Measurements from ENCODE around the gene GNG12. TPM values are rescaled to one million over a fixed set of nuclear protein-coding genes. Genes with fewer than 3 reads are reported as not detected.

GNG12 gene
- total and polyA plus RNA-seq, 10 donors, result 15.2 to 102 (median 76.2) TPM

DNA sequence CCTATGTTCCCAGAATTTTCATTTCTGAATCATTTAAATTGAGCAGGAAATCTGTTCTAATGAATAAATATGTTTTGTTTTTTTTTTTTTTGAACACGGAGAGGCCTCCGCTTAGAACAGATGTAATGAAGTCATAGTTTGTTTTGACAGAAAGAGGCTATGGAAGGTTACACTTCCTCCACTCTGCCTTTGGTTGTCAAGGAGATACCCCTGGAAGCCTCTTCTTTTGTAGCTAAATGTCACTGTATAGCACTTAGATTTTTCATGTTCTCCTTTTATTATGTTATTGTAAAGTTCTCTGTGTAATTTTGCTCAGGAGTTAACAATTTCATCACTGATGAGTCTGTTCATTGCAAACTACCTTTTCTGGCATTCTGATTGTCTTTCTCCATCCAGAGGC lies 22.7 kb upstream of the GNG12 start:
- H3K4me3 ChIP-seq, result no peak overlapping the region
- no peak for DNase-seq
- 68 to 89% (median 76%) methylated on average over 2 of the region's 2 CpGs for WGBS, 5 donors
- no peaks in the 10 kb centered on the region for H3K36me3 ChIP-seq
- no peak for TF ChIP-seq POLR2AphosphoS5 (IDR thresholded peaks at IDR 0.05)
- no peak for TF ChIP-seq POLR2A (IDR thresholded peaks at IDR 0.05)
- TF ChIP-seq, protein P1, sequence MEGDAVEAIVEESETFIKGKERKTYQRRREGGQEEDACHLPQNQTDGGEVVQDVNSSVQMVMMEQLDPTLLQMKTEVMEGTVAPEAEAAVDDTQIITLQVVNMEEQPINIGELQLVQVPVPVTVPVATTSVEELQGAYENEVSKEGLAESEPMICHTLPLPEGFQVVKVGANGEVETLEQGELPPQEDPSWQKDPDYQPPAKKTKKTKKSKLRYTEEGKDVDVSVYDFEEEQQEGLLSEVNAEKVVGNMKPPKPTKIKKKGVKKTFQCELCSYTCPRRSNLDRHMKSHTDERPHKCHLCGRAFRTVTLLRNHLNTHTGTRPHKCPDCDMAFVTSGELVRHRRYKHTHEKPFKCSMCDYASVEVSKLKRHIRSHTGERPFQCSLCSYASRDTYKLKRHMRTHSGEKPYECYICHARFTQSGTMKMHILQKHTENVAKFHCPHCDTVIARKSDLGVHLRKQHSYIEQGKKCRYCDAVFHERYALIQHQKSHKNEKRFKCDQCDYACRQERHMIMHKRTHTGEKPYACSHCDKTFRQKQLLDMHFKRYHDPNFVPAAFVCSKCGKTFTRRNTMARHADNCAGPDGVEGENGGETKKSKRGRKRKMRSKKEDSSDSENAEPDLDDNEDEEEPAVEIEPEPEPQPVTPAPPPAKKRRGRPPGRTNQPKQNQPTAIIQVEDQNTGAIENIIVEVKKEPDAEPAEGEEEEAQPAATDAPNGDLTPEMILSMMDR (IDR thresholded peaks at IDR 0.05 in 8 of 11, conservative IDR thresholded peaks at IDR 0.05 in 3 of 11), result no peak
- H3K27ac ChIP-seq, result no peak overlapping the region
- H3K27me3 ChIP-seq (replicated peaks in 1 of 7), result peaks cover 0 to 7% (median 0%) of the 10 kb centered on the region in 7 donors
- peaks cover 0 to under 1% (median 0%) of the 10 kb centered on the region in 6 donors for H3K4me1 ChIP-seq
- intact Hi-C loops (cut with DNase I; ENCODE audit: low total_unique reads), result loop anchor here (10.0 kb wide), 1 partner anchor 259 kb away; no protein-coding TSS in a partner anchor
- H3K9me3 ChIP-seq, result no peaks in the 10 kb centered on the region

DNA sequence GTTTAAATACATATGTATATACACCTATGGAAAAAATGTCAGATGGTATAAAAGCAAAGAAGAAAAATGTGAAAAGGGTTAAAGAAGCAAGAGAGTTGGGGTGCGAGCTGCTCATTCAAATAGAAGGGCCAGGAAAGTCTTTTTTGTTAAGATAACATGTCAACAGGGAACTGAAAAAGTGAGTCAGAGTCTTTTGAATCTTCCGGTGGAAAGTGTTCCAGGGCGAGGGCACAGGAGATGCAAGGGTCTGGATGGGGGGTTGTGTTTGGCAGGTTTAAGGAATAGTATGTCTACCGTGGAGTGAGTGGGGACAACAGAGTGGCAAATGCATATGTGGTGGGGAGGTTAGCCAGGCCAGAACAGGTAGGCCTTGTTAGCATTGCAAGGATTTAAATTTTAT lies 22.2 kb upstream of the GNG12 start:
- Histone ChIP-seq H3K36me3 (no peaks in the 10 kb centered on the region), H3K9me3 (no peaks in the 10 kb centered on the region), H3K4me3 (no peak overlapping the region), H3K27ac (no peak overlapping the region), H3K4me1 (peaks cover 0 to 5% (median 2%) of the 10 kb centered on the region in 6 donors), H3K27me3 (replicated peaks in 1 of 7) (peaks cover 0 to 7% (median 0%) of the 10 kb centered on the region in 7 donors)
- no peak for DNase-seq
- intact Hi-C loops (cut with DNase I; ENCODE audit: low total_unique reads), result loop anchor here (10.0 kb wide), 1 partner anchor 259 kb away; no protein-coding TSS in a partner anchor
- TF ChIP-seq, protein P1 (IDR thresholded peaks at IDR 0.05 in 8 of 11, conservative IDR thresholded peaks at IDR 0.05 in 3 of 11), result no peak
- no peak for TF ChIP-seq POLR2A (IDR thresholded peaks at IDR 0.05)
- WGBS, 5 donors, result 47 to 69% (median 53%) methylated on average over 4 of the region's 4 CpGs

- H3K4me1 ChIP-seq, result peaks cover 0 to 12% (median 6%) of the 10 kb centered on the region in 6 donors
- H3K9me3 ChIP-seq, result no peaks in the 10 kb centered on the region
- DNase-seq, result no peak
- no peak overlapping the region for H3K27ac ChIP-seq
- TF ChIP-seq, protein P1 (IDR thresholded peaks at IDR 0.05 in 8 of 11, conservative IDR thresholded peaks at IDR 0.05 in 3 of 11), result peak in 9 of 11 experiments; percentile 13 to 72 (median 53)
- TF ChIP-seq POLR2A (IDR thresholded peaks at IDR 0.05), result no peak
- 10 to 68% (median 30%) methylated on average over 2 of the region's 2 CpGs for WGBS, 5 donors
- peaks cover 0 to 11% (median 0%) of the 10 kb centered on the region in 7 donors for H3K27me3 ChIP-seq (replicated peaks in 1 of 7)
- intact Hi-C loops (cut with DNase I; ENCODE audit: low total_unique reads), result loop anchor here (10.0 kb wide), 1 partner anchor 261 kb away; no protein-coding TSS in a partner anchor
- H3K4me3 ChIP-seq, result no peak overlapping the region
- no peaks in the 10 kb centered on the region for H3K36me3 ChIP-seq
Observed at GRCh38 chr1:67853704-67854103, 20.4 kb upstream of the GNG12 start.

DNA sequence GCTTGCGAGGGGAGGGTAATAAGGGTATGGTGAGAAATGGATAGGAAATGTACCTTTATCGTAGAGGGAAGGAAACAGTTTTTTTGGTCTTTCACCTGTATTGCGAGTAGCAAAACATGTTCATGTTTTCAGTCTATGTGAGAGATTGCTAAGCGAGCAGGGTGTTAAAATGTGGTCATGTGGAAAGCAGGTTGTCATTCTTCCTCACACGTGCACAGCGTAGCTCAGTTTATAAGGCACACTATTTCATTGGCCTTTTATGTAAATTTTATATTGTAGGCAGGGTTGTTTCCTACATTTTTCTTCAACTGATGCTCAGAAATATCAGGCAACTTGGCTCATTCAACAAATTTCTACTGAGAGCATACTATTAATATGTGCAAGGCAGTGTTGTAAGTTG lies 18.5 kb upstream of the GNG12 start:
- WGBS, 5 donors, result 90 to 94% (median 91%) methylated on average over 6 of the region's 6 CpGs
- TF ChIP-seq POLR2A (IDR thresholded peaks at IDR 0.05) (no peak), POLR2AphosphoS5 (IDR thresholded peaks at IDR 0.05) (no peak)
- TF ChIP-seq, protein P1 (IDR thresholded peaks at IDR 0.05 in 8 of 11, conservative IDR thresholded peaks at IDR 0.05 in 3 of 11), result no peak

More for the DNA sequence above, 18.5 kb upstream of the GNG12 start:
- peaks cover 0 to 11% (median 0%) of the 10 kb centered on the region in 7 donors for H3K27me3 ChIP-seq (replicated peaks in 1 of 7)
- H3K36me3 ChIP-seq, result no peaks in the 10 kb centered on the region
- no peak overlapping the region for H3K27ac ChIP-seq
- H3K9me3 ChIP-seq, result no peaks in the 10 kb centered on the region
- intact Hi-C loops (cut with DNase I; ENCODE audit: low total_unique reads), result loop anchor here (10.0 kb wide), 1 partner anchor 263 kb away; no protein-coding TSS in a partner anchor
- peaks cover 0 to 19% (median 7%) of the 10 kb centered on the region in 6 donors for H3K4me1 ChIP-seq
- H3K4me3 ChIP-seq, result no peak overlapping the region
- no peak for DNase-seq
